HG02642 (cell line): ENCODE results near the gene TRIM39.
"Not testable (repeated sequence)": the region's sequence is repeated elsewhere in the genome, so short reads cannot be mapped to it uniquely, and the experiment has no call there.

ENCODE experiments used
- ATAC-seq: cut with Tn5 transposase; IDR thresholded peaks from one replicate; pipeline ENCODE4 v1.9.1; 2021; ENCODE audit warnings: mild to moderate bottlenecking; ENCODE audit not compliant: unreplicated experiment, poor library complexity

Gene TRIM39

DNA sequence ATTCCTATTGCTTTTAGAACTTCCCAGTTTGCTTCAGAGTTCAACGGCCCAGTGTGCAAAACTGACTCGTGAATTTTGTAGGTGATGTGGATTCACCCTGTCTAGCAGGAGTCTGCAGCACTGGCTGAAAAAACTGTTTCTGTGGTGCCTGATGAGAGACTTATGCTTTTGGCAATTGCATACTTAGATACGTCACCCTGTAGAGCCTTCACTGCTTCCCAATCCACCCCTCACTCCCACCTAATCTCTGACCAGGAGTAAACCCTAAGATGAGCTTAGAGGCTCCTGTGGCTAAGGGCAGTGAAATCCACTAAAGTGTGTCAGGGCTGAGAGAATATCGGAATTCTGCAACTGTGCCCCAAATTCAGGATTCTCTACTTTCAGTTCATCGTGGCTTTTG is 32.5 kb downstream of the TRIM39 start:
- no peak for ATAC-seq

DNA sequence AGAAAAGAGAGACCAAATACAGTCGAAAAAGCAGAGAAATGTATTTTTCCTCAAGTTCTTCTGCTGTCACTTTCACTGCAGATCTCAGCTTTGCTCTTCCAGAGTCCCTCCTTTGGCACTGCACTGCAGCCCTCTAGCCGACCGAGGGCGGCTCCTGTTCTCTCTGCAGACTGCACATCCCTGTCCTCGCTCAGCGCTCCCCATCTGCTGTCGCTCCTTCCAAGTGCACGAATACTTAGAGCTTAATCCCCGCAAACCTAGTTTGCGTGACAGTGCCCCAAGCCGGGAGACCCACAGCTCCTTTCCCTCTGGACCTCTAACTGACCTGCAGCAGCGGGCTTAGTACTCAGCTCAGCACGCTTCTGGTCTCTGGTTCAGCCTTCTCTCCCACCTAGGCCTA is 33.4 kb downstream of the TRIM39 start:
- ATAC-seq, result no peak

DNA sequence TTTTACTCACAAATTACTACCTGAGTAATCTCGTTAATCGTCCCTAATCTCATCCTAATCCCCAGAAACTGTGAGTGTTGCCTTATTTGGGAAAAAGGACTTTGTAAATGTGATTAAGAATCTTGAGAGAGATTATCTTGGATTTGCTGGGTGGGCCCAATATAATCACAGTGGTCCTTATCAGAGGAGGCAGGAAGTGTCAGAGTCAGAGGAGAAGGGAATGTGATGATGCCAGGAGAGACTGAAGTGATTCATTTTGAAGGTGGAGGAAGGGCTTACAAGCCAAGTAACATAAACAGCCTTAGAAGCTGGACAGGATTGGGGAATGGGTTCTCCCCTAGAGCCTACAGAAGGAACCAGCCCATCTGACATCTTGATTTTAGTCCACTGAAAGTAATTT is 34.9 kb downstream of the TRIM39 start:
- ATAC-seq, result no peak

DNA sequence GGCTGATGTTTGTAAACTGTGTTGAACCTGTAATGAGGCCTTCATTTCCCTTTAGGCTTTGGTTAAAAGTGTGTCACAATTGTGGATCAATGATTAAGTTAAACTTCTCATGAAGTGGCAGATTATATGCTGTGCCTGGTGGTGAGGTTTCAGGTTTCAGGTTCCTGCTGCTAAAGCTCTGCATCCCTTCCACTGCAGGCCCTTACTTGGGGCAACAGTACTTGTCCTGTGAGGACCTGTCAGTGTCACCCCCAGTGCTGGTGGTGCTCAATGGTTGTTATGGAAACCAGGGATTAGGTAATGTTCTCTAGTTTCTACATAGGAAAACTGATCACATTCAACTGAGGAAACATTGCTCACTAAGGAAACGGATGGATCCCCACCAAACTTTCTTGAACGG is 36.7 kb downstream of the TRIM39 start:
- ATAC-seq, result no peak

DNA sequence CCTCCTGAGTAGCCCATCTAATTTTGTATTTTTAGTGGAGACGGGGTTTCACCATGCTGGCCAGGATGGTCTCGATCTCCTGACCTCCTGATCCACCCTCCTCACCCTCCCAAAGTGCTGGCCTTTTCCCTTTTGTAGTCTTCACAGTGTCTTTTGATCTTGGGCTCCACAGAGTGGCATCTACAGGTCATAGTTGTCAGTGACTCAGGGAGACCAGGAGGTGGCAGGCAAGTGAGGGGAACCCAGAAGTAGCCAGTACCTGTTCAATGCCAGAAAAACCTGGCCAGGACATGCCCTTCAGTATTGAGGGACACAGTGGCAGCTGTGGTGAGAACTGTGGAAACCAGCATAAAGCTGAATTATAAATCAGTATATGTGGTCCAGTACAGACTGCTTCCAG is 37.9 kb downstream of the TRIM39 start:
- ATAC-seq, result no peak

DNA sequence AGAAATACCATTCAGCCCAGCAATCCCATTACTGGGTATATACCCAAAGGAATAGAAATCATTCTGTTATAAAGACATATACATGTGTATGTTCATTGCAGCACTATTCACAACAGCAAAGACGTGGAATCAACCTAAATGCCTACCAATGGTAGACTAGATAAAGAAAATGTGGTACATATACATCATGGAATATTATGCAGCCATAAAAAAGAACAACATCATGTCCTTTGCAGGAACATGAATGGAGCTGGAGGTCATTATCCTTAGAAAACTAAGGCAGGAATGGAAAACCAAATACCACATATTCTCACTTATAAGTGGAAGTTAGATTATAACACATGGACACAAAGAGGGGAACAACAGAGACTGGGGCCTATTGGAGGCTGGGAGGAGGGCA is 42.6 kb downstream of the TRIM39 start:
- not testable (repeated sequence) for ATAC-seq

DNA sequence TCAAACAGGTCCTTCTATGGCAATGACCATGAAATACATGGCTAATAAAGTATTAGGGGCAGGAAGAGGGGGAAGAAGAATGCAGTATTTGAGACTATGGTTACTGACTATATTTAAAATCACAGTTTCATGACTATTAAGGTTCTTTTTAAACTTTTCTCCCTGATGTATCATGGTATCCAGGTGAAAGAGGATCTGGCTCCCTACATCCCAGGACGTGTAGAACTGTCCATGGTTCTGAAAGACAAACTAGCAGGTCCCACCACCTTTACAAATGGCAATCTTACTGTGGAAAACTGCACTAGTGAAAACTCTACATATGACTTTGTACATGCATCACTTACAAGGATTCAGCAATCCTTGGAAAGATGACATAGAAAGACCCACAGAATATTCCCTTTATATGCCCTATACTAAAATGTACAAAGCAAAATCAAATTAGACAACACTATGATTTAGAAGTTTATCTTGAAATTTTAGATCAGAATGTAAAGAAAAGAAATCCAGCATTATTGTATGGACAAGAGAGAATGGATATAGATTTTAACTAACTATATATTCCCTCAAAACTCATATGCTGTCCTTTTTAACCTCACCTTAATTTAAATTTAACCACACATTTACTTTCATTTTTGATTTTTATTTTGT is 51.7 kb downstream of the TRIM39 start:
- no peak for ATAC-seq

DNA sequence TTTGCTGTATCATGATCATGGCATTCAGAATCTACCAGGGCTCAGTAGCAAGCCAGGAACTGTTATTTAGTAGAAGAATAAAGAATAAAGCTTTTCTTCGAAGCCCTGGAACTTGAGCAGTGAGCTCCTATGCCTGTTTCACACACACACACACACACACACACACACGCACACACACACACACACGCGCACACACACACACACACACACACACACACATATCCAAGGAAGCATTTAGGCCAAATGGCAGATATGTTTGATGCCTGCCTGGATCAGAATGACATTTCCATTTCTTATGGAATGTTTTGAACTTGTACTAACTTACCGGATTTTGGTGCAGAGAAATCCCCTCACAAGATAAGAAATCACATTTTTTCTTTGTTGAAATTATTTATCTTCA is 53.7 kb downstream of the TRIM39 start:
- no peak for ATAC-seq

DNA sequence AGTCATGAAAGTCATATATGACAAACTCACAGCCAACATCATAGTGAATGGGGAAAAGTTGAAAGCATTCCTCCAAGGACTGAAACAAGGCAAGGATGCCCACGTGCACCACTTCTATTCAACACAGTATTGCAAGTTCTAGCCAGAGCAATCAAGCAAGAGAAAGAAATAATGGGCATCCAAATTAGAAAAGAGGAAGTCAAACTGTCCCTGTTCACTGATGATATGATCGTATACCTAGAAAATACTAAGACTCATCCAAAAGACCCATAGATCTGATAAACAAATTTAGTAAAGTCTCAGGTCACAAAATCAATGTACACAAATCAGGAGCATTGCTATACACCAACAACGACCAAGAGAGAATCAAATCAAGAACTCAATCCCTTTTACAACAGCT is 59.4 kb downstream of the TRIM39 start:
- no peak for ATAC-seq

DNA sequence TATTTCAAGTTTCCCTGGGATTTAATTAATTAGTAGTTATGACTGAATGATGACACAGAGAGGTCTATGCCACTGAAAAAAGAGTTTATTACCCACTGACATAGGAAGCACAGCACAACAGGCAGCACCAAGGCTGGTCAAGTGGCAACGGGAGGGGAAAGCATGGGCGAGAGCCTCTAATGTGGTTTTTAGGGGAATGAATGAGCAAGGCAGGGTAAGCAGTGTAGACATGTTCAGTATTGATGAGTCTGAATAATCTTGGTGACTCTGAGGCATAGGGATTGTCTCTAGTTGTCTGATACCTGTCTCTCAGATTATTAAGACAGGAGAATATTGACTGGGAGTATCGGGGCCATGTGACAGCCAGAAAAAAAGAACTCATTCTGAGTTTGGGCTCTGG is 64.5 kb downstream of the TRIM39 start:
- ATAC-seq, result no peak
